Suppressor macrophage treated with lipopolysaccharide for 1 hour (primary cell): ENCODE data around the gene VWF.
"Not testable (repeated sequence)": the region's sequence is repeated elsewhere in the genome, so short reads cannot be mapped to it uniquely, and the experiment has no call there.

Source experiments
- DNase-seq, 3 donors: peaks; one replicate each; pipeline ENCODE4 v3.0.0-alpha.2; 2020 to 2022

Gene VWF

DNA sequence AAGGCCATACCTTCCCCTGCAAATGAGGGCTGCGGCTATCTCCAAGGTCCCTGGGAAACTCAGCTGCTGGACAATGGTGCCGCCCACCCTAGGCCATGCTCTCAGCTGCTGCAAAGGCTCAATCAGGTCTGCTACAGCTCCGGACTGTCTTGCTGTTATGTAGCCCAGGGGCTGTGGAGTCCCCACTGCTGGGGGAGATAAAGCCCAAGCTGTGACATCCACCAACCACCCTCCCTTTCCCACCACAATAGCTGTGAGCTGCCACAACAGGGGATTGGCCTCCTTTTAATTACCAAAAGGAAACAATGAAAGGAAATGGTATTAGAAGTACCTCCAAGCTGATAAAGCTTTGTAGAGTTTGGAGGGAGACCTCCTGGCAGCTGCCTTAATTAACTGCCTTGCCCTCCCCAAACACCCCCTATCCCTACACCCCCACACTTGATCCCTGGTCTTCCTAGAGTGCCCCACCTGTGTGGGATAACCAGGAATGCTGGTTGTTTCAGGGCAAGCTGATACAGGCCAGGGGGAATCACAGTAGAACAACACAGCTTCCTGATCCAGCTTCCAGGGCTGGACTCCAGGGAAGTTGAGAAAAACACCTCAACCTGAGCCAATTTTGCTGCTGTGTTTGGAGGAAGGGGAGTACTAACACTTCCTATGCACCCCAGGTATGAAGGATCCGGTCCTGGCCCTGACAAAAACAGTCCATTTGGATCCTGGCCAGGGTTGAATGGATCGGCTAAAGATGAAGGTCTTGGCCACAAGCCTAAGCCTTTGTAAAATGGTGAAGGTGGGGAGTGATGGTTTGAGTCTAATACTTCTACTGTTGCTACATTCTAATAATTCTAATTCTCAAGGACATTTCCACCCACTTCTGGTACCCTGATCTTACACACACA, at the start of gene VWF:
Gene VWF, minus strand, starts transcription at position 260 of the 899 bp plus-strand sequence. CDS start 1,474 bp downstream, outside the sequence.
- DNase-seq, result no peak

DNA sequence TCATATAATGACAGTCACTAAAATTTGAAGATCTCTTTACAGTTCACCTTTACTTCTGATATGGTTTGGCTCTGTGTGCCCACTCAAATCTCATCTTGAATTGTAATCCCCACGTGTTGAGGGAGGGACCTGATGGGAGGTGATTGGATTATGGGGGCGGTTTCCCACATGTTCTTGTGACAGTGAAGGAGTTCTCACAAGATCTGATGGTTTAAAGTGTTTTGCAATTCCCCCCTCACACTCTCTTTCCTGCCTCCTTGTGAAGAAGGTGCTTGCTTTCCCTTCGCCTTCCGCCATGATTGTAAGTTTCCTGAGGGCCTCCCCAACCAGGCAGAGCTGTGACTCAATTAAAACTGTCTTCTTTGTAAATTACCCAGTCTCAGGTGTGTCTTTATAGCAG, 48.4 kb upstream of the VWF start:
- DNase-seq, result no peak

DNA sequence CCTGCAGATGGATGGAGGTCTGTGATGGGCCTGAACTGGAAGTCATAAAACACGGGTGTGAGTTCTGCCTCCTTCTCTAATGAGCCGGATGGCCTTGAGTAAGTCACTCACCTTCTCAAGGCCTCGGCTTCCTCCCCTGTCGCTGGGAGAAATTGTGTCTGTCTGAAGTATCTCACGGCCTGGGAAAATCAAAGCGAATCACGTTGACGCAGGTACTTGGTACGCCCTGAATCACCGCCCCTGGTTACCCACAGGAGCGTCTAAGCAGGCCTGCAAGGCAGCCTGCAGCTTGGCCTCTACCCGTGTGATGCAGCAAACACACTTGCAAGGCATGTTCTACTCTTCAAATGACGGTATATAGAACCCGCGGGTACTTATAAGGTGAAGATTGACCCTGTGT, 47.6 kb upstream of the VWF start:
- no peak for DNase-seq

DNA sequence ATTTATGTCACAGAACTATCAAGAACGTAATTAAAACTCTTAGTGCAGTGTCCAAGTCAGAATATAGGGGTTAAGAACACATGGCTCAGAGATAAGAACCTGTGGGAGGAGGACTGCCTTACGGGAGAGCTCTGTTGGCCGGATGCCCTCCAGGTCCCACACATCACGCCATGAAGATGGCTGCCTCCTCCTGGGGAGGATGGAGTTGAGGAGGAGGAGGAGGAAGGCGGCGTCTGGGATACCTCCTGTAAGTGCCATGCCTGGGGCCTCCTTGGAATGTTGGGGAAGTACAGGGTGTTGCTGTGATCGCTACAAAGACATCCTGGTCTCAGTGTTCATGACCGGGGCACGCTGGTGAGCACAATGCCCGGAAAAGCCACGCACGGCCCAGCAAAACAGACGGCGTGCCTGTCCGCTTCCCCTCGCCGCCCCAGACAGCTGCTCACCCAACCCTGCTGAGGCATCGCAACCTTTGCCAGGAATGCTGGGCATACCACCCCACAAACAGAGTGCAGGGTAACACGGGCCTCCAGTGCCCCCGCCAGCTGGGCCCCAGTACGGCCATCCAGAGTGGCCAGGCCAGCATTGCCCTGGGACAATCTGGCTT, 47.0 kb upstream of the VWF start:
- no peak for DNase-seq

DNA sequence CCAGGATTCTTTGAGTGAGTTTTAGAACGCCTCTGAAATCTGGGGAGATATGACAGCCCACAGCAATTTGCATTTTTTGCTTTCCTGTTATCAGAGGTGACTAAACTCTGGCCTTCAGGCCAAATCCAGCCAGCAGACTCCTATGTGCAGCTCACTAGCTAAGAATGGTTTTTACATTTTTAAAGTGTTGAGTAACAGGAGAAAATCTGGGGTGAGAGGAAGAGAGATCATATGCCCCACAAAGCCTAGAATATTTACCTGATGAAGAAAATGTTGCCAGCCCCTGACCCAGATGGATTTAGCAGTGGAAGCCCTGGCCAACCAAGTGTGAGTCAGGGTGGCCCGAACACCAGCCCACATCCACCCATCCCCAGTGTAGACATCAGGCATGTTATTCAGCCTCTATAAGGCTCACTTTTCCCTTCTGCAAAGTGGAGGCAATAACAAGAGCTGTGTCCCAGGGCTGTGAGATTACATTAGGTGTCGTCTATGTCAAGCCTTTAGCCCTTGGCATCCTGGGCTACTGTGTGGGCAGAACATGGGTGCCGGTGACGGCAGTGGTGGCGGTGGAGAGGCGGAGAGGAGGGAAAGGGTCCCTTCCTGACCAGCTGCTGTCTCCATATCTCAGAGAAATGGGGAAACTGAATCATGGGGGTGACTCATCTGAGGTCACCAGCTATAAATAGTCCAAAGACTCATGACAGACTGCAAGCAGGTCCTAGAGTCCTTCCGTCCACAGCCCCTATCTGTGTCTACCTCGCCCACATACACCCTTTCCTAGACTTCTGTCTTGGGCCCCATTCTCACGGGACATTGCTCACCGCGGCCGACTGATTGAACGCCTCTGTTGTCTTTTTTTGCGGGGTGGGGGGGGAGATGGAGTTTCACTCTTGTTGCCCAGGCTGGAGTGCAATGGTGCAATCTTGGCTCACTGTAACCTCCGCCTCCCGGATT, 43.1 kb upstream of the VWF start:
- peak; percentile 94 to 99 (median 98) for DNase-seq

DNA sequence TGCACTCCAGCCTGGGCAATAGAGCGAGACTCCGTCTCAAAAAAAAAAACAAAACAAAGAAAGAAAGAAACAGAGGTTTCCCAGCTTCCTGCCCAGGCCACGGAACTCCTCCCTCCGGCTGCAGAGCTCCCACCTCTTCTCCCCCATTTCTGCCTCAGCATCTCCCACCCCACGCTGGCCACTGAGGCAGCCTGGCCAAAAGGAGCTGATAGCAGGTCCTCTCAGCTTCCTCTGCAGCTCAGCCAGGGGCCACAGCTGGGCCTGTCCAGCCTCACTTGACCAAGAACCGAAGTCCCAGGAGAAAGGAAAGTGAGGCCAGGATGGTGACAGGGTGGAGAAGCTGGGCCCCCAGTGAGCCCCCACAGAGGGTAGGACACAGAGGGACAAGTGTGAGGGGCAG, 42.3 kb upstream of the VWF start:
- no peak for DNase-seq

DNA sequence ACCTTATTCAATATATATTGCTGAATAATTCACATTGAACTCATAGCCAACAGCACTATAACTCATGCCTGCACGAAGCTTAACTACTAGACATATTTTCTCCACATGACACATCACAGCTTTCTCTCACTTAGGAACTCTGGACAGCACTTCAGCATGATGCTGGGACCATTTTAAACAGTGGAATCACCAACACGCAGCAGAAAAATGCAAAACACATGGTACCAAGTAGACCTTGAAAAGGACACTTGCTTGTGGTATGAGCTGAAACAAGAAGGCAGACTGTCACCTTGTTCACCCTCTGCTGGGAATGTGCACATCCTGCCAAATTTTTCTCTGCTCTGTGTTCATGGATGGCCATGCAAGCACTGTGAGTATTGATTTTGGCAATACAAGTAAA, 40.9 kb upstream of the VWF start:
- DNase-seq, result no peak

DNA sequence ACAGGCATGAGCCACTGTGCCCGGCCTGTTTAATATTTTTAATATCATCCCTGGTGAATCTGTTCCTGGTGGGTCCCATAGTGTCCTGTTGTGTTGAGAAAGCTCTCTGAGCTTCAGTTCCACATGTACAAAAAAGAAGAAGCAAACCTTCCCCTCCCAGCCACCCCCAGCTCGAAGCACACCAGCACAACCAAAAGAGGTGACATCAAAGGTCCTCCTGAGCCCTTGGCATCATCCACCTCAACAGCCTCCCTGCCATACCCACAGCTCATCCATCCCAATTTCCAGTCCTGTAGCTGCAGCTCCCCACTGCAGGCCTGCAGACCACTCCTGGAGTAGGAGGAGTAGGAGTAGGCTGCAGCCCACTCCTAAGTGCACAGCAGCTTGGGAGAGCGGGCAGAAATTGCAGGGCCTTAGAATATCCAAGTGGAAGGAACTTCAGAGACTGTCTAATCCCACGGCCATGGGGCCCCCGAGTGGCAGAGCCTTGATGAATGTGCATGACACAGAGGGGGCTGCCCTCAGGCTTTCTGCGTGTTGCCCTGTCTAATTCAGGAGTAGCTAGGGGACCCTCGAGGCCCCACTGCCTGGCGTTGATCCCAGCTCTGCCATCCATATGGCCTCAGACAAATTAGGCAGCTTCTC, 39.1 kb upstream of the VWF start:
- DNase-seq, result peak in 1 of 3 donors; percentile 30

DNA sequence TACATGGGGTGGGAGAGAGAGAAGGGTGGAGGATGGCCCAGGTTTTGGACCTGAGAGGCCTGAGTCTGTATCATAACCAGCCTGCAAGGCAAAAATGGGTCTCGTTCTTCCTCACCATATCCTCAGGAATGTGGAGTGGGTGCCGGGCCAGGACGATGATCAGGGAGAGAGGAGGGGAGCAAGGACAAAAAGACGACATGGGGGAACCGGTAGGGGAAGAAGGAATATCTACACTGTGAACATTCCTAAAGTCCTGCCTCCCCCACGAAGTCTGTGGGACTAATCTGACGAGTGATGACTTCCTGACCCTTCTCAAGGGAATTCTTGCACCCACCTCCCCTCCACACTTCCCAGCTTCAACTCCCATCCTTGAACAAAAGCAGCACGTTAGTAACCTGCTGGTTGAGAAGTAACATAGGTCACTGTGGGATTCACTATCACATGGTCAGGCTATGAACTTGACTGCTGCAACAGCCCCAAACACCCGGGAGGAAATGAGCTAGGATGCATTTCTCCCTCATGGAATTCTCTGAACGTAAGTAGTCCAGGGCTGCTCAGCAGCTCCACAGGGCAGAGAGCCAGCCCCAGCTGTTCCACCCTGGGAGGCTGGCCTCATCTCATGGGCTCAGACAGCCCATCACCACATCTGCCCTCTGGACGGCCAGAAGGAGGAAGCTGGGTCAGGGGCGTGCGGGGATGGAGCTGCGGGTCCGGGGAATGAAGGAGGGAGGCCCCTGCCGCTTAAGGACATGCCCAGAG, 36.8 kb upstream of the VWF start:
- no peak for DNase-seq

DNA sequence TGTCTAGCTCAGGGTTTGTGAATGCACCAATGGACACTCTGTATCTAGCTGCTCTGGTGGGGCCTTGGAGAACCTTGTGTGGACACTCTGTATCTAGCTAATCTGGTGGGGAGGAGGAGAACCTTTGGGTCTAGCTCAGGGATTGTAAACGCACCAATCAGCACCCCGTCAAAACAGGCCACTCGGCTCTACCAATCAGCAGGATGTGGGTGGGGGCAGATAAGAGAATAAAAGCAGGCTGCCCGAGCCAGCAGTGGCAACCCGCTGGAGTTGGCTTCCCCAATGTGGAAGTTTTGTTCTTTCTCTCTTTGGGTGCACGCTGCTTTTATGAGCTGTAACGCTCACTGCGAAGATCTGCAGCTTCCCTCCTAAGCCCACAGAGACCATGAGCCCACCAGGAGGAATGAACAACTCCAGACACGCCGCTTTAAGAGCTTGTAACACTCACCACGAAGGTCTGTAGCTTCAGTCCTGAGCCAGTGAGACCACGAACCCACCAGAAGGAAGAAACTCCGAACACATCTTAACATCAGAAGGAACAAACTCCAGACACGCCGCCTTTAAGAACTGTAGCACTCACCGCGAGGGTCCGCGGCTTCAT, 35.7 kb upstream of the VWF start:
- DNase-seq, result not testable (repeated sequence)

DNA sequence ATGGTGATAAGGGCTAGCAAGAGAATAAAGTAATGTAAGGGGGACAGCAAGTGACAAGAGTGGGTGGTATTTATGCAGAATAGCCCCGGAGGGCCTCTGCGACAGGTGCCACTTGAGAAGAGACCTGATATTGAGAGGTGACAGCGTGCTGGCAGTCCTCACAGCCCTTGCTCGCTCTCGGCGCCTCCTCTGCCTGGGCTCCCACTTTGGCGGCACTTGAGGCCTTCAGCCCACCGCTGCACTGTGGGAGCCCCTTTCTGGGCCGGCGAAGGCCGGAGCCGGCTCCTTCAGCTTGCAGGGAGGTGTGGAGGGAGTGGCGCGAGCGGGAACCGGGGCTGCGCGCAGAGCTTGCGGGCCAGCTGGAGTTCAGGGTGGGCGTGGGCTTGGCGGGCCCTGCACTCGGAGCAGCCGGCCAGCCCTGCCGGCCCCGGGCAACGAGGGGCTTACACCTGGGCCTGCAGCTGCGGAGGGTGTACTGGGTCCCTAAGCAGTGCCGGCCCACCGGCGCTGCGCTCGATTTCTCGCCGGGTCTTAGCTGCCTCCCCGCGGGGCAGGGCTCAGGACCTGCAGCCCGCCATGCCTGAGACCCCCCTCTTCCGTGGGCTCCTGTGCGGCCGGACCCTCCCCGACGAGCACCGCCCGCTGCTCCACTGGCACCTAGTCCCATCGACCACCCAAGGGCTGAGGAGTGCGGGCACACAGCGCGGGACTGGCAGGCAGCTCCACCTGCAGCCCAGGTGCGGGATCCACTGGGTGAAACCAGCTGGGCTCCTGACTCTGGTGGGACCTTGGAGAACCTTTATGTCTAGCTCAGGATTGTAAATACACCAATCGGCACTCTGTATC, 34.9 kb upstream of the VWF start:
- not testable (repeated sequence) for DNase-seq

DNA sequence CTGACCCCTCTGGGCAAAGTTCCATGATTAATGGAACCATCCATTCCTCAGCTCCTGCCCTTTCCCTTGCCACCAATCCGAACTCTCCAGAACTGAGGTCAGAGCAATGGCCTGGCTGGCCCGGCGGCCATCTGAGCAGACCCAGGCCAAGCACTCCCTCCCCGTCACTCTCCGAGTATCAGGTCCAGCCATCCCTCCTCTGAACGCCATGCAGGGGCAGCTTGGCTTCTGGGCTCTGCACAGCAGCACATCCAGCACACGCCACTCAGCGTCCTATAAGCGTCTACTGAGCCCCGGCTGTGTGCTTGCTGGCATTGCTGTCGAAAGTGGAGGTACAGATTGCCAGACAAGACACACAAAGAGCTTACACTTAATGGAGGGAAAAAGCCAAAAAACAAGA, 34.3 kb upstream of the VWF start:
- no peak for DNase-seq

DNA sequence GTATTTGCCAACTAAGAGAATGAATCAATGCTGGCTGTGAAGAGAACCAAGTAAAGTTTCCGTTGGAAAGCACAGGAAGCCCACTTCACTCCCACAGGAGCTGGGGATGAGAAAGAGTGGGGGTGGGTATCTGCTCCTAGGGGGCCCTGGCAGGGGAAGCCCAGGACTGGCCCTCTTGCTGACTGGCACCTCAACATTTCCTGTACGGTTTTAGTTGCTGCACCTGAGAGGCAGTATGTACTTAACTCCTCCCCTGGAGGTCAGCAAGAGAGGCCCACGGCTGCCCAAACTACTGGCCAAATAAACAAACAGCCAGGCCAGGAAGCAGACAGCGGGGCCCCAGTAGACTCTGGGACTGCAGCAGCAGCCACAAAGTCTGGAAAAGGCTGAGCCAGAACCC, 33.8 kb upstream of the VWF start:
- DNase-seq, result peak; percentile 35 to 42 (median 38)

DNA sequence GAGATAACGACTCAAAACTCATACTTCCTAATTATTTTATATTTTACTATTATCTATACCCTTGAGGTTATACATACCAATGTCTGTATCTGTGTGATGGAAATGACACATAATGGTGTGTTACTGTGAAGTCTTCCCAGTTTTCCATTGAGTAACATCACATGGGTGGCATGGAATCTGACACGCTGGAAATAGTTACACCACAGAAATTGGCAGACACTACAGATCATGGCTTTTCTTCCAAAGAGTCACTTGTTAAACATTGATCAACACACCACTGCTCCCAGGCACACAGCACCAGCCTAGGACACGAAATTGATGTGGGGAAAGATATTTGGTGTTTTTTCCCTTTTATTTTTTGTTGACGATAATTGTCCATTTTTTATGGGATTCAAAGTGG, 33.0 kb upstream of the VWF start:
- DNase-seq, result no peak

DNA sequence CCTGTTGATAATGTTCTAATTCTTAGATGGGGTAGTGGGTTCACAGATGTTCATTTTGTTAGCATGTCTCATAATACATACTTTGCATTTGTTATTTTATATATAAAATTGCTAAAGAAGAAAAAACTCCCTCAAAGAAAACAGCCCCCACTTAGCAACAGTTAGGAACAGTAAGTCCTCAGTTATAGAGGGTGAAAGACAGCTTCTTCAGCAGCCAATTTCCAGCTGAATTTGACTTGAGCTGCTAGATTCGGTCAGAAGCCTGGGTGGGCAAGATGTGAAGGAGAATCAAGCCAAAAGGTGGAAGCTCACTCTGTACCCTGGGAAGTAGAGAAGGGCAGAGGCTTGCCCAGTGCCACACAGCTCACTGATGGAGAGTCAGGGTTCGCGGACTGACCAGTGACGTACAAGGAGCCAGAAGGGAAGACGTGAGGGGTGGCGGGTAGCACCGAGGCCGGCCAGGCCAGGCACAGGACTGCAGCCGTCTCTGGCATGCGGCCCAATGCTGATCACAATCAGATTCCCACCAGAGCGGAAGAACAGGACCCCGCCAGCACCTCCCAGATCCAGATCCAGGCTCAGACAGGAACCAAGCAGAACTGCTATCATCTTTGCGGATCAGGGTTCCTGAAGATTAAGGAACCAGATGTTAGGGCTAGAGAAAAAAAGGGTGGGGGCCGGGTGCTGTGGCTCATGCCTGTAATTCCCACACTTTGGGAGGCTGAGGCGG, 30.4 kb upstream of the VWF start:
- DNase-seq, result no peak

DNA sequence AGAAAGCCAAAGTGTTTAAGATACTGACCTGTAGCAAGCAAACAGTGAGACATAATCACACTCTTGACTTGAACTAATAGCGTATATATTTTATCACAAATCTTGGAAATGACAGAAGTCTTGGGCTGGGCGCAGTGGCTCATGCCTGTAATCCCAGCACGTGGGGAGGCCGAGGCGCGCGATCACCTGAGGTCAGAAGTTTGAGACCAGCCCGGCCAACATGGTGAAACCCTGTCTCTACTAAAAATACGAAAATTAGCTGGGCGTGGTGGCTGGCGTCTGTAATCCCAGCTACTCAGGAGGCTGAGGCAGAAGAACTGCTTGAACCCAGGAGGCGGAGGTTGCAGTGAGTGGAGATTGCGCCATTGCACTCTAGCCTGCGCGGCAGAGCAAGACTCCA, 24.3 kb upstream of the VWF start:
- DNase-seq, result not testable (repeated sequence)

DNA sequence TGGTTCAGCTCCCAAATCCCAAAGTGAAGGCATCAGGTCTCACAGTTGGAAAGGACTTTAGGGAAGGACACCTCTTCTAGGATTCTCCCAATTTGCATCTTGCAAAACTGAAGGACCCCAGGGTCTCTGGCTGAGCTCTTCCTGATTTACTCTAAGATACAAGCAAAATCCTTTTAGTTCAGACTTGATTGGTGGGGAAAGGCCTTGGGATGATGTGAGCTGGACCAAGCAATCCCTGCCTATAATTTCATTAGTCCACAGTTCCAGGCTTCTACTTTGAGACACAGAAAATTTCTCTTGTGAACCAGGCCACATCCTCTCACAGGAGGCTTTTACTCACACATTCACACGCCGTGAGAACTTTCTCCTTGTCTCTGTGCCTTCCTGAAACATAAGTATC, 23.6 kb upstream of the VWF start:
- DNase-seq, result no peak

DNA sequence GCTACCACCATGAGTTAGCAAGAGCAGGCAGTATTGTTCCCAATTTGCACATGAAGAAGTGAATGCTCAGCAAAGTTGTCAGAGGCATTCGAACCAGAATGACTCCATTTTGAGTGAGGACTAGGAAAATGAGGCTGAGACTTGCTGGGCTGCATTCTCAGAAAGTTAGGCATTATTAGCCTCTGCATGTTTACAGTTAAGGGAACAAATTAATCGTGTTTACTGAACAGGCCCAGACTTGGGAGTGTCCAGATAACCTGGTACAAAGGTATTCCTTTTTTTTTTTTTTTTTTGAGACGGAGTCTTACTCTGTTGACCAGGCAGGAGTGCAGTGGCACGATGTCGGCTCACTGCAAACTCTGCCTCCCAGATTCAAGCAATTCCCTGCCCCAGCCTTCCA, 22.5 kb upstream of the VWF start:
- no peak for DNase-seq

DNA sequence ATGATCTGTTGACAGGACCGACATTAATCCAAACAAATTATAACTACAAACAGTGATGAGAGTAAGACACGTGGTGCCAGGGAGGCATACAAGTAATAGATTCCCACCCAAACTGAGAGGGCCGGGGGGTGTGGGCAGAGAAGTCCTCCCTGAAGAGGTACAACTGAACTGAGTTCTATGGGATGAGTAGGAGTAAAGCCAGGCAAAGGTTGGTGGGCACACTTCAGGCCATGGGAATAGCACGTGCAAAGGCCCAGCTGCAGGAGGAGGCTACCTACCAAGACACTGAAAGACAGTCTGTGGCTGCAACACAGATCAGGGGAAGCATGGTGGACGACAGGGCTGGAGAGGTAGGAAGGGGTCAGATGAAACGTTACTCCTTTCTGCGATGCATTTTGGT, 22.0 kb upstream of the VWF start:
- no peak for DNase-seq

DNA sequence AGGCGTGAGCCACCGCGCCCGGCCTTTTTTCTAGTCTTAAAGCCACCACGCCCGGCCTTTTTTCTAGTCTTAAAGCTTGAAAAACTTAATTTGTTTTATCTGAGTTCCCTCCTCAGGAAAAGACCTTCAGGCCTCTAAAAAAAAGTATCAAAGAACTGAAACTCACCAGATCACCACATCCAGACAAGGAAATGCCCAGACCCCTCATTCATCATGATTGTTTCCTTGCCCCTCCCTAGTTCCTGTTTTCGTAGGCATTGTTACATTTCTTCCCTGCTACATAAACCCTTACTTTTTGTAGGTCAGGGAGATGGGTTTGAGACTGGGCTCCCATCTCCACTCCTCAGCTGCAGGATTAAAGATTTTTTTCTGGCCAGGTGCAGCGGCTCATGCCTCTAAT, 21.1 kb upstream of the VWF start:
- DNase-seq, result peak; percentile 52 to 77 (median 69)
